ENCODE measurements around the gene KLRC2.

DNA sequence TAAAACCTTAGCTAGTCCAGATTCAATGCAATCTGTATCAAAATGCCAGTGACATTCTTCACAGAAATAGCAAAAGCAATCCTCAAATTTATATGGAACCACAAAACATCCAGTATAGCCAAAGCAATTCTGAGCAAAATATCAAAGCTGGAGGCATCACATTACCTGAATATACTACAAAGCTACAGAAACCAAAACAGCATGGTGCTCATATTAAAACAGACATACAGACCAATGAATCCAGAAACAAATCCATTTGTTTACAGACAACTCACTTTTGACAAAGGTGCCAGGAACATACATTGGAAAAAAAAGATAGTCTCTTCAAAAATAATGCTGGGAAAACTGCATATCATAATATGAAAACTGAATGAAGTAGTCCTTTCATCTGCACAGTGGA is 31.0 kb downstream of the KLRC2 start:
- TF ChIP-seq CTCF (IDR thresholded peaks at IDR 0.05) (no peak), POLR2A (IDR thresholded peaks at IDR 0.05) (no peak)
